ENCODE measurements around the gene TMC2.

DNA sequence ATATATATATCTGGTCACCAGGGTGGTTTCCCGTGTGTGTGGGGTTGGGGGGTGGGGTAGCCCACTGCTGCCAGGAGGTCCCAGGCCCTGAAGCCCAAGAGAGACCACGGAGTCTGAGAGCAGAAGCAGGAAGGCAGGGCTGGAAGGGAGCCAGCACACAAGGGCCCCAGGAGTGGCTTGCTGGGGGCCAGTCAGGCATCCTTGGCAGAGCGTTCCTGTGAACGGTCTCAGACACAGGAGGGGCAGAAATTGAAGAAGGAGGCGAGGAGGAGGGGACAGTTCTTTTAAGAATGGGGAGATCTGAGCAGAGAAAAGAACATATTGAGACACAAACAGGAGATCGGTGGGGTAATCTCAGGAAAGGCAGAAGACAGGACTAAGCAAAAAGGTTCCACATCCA lies 154.3 kb downstream of the TMC2 start:
- no peak for TF ChIP-seq POLR2A (IDR thresholded peaks at IDR 0.05; ENCODE audit: low read depth, low read length)
- TF ChIP-seq TAF1 (IDR thresholded peaks at IDR 0.05; ENCODE audit: borderline replicate concordance, low read depth, low read length), result no peak
- no peak for TF ChIP-seq POLR2AphosphoS5 (IDR thresholded peaks at IDR 0.05; ENCODE audit: low read depth, low read length)
